CD4-positive, alpha-beta T cell treated with Interleukin-21 for 1 hour (primary cell): ENCODE results near the gene CLASRP.

Experiments used
- DNase-seq: peaks from one replicate; pipeline ENCODE4 v3.0.0-alpha.2; 2020

Gene CLASRP

DNA sequence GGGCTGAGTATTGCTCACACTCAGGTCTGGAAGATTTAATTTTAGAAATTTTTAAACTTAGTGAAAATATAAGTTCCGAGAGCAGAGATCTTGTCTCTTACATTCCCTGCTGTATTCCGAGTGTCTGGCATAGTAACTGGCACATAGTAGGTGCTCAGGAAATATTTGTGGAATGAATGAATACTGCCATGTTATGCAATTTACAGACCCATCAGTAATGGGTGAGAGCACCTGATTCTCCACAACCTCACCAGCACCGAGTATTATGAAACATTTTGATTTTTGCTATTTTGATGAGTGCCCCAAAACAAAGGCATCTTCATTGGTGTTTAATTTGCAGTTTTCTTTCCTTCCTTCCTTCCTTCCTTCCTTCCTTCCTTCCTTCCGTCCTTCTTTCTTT lies 15.8 kb upstream of the CLASRP start:
- no peak for DNase-seq

DNA sequence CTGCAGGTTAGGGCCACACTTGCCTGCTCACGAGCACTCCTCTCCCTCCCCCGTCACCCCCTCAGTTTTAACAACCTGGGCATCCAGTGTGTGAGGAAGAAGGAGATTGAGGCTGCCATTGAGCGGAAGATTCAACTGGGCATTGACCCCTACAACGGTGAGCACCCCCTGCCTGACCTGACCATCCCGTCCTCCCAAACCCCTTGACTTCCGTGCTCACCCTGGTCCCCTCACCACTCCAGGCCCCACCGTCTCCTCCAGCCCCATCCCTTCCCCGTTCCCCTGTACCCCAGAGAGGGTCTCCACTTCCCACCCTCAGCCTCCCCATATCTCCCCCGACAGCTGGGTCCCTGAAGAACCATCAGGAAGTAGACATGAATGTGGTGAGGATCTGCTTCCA lies 13.6 kb upstream of the CLASRP start:
- no peak for DNase-seq

DNA sequence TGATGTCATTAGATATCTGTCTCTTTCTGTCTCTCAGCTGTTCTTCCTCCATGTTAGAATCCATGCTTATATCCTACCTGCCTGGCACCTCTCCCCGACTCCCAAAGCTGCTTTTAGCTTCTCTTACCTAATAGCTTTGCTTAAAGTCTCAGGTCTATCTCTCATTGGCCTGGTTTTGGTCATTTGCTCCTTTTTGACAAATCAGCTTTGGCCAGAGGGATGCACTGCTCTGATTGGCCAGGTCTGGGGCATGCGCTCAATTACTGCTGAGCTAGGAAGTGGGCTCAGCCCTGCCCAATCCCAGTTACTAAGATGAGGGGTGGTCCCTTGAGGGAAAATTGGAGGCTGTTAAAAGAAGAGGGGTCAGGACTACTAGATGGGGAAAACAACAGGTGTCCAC lies 11.5 kb upstream of the CLASRP start:
- DNase-seq, result no peak

GRCh38 chr19:45030825-45031224 lies 8.0 kb upstream of the CLASRP start:
- DNase-seq, result no peak

DNA sequence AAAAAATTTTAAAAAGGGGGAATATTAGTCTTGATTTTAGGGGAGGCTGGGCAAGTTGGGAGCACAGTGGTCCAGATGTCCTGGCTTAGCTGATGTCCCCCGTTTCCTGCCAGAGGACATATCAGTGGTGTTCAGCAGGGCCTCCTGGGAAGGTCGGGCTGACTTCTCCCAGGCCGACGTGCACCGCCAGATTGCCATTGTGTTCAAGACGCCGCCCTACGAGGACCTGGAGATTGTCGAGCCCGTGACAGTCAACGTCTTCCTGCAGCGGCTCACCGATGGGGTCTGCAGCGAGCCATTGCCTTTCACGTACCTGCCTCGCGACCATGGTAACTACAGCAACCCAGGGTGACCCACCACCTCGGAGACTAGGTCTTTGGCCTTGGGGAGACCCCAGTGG lies 6.4 kb upstream of the CLASRP start:
- DNase-seq, result no peak

DNA sequence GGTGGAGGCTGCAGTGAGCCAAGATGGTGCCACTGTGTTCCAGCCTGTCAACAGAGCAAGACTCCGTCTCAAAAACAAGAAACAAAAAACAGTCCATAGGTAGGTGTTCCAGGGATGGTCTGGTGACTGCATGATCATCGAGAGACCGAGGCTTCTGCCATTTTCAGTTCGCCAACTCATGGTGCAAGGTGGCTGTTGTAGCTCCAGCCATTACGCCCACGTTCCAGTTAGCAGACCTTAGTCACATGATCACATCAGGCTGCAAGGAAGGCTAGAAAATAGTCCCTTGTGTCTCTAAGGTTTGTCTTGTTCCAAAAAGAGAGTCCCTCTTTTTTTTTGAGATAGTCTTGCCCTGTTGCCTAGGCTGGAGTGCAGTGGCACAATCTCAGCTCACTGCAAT lies 3.1 kb upstream of the CLASRP start:
- DNase-seq, result no peak

GRCh38 chr19:45037393-45038169 lies 1.3 kb upstream of the CLASRP start:
- DNase-seq, result no peak

DNA sequence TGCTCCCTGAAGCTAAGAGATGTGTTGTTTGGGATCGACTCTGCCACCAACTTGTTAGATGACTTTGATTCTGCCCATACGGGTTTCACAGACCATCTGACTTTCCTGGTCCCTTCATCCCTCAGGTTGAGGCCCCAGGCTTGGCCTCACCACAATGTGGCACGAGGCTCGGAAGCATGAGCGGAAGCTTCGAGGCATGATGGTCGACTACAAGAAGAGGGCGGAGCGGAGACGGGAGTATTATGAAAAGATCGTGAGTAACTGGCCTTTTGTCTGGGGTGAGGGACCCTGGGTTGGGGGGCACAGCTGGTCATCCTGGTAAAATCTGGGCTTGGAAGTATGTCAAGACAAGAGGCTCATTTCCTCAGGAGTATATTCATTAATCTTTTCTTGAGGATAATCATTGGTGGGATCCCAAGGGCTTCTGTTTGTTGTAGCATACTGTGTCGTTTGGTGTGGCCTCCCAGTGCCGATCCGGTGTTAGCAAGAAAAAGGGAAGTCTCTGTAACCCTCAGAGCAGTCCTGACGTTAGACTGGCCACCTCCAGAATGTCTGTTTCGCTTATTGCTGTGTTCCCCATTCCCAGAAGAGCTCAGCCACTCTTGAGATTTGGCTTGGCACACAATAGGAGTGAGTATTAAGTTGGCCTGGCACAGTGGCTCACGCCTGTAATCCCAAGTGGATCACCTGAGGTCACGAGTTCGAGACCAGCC lies 1.4 kb downstream of the CLASRP start:
- no peak for DNase-seq

- no peak for DNase-seq
These were observed 2.3 kb downstream of the CLASRP start for GRCh38 chr19:45041125-45041524.

DNA sequence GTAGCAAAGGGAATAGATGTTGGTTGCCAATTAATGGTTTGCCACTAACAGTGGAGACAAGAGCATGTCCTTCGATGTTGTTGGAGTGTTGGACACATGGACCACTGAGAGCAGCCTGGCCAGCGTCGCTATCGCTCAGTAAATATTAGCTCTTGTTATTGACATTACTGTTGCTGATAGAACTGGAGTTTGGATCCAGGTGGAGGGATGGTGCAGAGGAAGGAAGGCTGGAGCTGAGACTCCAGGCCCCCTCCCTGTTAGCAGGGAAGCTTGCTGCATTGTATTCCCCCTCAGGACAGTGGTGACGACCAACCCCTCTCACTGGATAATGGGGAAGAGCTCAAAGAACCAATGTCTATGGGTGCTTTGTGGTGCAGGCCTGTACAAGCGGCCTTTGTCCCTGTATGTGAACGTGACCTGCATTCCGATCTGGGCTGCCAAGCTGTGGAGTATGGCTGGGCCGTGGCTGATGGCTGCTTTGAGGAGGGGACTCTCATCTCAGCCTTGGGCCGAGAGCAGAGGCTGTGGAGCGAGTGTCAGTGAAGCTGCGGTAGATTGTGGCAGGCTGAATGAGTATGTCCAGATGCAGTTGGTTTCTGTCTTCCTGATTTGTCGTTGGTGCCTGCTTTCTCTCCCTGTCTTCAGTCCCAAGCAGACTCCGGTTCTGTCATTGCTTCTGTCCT lies 7.0 kb downstream of the CLASRP start:
- DNase-seq, result no peak

- no peak for DNase-seq
These were observed 7.5 kb downstream of the CLASRP start for GRCh38 chr19:45046355-45046754.

DNA sequence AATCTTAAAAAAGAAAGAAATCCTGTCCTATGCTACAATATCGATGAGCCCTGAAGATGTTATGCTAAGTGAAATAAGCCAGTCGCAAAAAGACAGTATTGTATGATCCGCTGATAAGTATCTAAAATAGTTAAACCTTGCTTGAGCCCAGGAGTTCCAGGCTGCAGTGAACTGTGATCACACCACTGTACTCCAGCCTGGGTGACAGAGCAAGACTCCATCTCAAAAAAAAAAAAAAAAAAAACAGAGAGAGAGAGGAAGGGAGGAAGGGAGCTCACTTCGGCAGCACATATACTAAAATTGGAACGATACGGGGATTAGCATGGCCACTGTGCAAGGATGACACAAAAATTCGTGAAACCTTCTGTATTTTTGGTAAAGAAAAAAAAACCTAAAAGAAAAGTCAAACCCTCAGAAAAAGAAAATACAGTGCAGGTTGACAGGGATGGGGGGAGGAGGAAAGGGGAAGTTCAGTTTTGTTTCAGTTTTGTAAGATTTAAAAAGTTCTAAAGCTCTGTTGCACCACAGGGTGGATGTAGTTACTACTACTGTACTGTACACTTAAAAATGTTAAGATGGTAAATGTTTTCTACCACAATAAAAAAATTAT lies 8.4 kb downstream of the CLASRP start:
- DNase-seq, result no peak

DNA sequence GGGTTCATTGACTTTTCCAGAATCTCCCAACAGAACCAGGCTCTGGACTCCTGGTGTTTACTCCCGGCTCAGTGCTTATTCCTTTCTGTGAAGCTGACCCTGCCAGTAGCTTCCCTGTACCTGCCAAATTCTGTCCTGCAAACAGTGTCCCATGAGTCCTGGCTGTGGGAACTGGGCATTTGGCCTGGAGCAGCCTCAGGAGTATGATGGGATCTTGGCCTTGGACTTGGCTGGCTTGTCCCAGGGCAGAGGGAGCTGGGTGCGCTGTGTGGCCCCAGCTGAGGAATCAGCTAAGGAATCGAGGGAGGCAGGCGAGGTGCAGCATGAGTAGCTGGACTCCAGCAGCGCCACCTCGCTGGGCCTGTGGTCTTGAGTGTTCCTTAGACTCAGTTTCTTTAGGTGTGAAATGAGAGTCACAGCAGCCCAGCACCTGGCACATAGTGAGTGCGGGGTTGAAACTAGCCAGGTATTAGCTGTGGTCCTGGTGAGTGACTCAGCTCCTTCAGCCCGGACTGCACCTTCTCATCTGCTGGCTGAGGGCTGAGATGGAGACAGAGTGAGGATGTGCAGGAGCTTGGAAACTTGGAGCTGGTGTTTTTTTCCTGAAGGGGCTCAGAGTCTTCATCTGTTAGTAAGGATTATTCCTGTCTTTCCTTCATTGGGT lies 10.4 kb downstream of the CLASRP start:
- no peak for DNase-seq

- no peak for DNase-seq
These were observed 11.2 kb downstream of the CLASRP start for GRCh38 chr19:45050036-45050435.

DNA sequence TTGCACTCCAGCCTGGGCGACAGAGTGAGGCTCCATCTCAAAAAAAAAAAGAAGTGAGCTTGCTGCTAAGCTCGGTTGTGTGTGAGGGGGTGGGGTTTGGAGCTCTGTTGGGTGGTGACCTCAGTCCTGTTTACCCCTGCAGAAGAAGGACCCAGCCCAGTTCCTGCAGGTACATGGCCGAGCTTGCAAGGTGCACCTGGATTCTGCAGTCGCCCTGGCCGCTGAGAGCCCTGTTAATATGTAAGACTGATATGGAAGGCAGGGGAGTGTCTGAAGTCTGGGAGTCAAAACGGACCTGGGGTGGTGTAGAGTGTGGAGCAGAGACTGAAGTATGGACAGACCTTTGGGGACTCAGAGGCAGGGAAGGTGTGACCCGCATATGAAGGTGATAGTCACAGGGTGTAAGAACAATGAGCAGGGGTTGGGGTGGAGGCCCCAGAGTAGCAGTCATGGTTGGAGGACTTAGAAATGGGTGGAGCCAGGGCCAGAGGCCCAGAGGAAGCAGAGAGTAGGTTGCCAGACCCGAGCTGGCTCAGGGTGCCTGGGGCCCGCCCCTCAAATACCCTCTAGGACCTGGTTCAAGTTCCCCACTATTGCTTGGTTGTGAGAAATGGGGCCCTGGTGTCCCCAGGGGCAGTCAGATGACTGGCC lies 13.2 kb downstream of the CLASRP start:
- no peak for DNase-seq

GRCh38 chr19:45056831-45057230 lies 18.0 kb downstream of the CLASRP start:
- DNase-seq, result no peak

- no peak for DNase-seq
These were observed 18.6 kb downstream of the CLASRP start for GRCh38 chr19:45057444-45057843.

- DNase-seq, result no peak
These were observed 19.8 kb downstream of the CLASRP start for GRCh38 chr19:45058622-45059159.

DNA sequence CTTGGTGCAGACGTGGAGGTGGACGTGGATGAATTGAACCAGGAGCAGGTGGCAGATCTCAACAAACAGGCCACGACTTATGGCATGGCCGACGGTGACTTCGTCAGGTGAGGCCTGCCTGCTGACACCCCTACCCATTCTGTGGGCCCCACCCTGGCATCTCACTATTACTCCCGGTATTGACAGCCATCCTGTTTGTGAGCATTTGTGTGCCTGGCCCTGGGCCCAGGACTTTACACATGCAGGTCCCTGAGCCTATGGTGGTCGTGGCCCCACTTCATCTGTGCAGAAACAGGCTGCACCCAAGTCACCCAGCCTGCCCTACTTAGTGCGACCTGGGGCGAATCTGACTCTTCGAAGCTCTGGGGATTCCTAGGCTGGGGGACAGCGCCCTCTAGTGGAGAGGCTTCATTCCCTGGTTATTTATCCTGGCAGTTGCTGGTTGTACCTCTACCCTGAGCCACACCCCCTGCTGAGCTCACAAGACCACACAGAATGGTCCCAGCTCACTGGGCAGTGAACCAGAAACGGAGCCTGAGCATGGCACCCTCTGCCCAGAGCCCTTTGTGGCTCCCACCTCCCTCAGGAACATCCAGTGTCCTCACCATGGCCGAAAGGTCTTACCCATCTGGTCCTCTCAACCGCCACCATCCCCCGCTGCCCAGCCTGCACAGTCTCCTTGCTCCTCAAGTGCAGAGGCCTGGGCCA lies 20.6 kb downstream of the CLASRP start:
- peak; percentile 87 for DNase-seq

- no peak for DNase-seq
These were observed 23.1 kb downstream of the CLASRP start for GRCh38 chr19:45061965-45062364.
